Stimulated activated CD4-positive, alpha-beta T cell treated with anti-CD3 and anti-CD28 coated beads, Interleukin-2, amount 100 ng/mL, for 24 hours (primary cell): ENCODE measurements around the gene GOLGA1.

Experiments used
- DNase-seq, 2 donors: peaks; one replicate each; pipeline ENCODE4 v3.0.0-alpha.2; 2020

The GOLGA1 gene

GRCh38 chr9:124831642-124832364 is 109.1 kb downstream of the GOLGA1 start:
- no peak for DNase-seq

GRCh38 chr9:124830593-124830992 is 110.3 kb downstream of the GOLGA1 start:
- DNase-seq, result no peak

- no peak for DNase-seq
Measured at GRCh38 chr9:124829334-124829669, 111.6 kb downstream of the GOLGA1 start.

GRCh38 chr9:124828489-124829333 is 112.2 kb downstream of the GOLGA1 start:
- DNase-seq, result no peak
